RPMI7951 (cell line): Measurements from ENCODE around the gene ENHO. TPM values are rescaled to one million over a fixed set of nuclear protein-coding genes. Genes with fewer than 3 reads are reported as not detected.
"Not testable (repeated sequence)": the region's sequence is repeated elsewhere in the genome, so short reads cannot be mapped to it uniquely, and the experiment has no call there.

Experiments
- DNase-seq: peaks from one replicate; pipeline ENCODE4 v3.0.0-alpha.2; 2012; ENCODE audit warnings: low read depth
- total RNA-seq: library from RNA; depleted of rRNA; stranded (reverse); fragments of >200 nt; shearing (Covaris generic); gene quantifications from 2 replicates; pipeline ENCODE4 v1.2.3, GENCODE V29; 2014

The ENHO gene
- total RNA-seq, 1 experiment from 2014 or later = 0.48 TPM

DNA sequence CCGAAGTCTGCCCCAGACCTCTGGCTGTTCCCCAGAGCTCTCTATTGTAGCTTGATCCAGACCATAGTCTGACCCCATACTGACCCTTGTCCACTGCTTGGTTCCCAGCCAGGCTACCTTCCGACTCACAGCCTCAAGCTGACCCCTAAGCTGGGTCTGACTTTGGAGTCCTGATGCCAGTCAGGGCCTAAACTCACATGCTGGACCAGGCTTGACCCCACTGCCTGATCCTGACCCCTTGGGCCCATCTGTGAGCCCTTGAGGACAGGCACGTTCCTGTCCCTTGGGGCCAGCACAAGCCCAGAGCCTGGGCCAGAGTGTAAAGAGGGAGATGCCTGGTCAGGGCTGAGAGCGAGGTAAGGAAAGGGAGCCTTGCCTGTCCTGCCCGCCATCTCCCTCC, 32.7 kb upstream of the ENHO start:
- DNase-seq = no peak

GRCh38 chr9:34555002-34555348, 32.2 kb upstream of the ENHO start:
- no peak for DNase-seq

- no peak for DNase-seq
Observed at GRCh38 chr9:34554211-34555001, 31.6 kb upstream of the ENHO start.

DNA sequence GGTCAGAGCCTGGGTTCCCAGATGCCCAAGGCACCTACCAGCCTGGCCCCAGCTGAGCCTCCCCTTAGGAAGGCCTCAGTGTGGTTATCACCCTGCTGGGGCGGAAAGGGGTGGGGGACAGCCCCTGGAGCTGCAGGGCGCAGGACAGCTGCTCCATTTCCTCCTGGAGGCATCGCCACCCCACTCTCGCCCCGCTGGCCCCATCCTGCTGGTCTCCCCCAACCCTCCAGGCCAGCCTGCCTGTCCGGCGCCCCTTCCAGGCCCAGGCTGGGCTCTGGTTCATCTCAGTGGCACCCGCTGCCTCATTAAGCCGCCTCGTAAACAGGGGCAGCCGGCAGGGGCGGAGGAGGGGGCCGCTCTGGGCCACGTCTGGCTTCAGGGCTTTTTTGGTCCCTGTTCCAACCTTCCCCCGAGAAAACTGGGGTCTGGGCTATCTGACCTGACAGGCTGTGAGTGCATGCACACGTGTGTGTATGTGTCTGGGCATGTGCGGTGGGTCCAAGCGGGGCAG, 30.8 kb upstream of the ENHO start:
- no peak for DNase-seq

GRCh38 chr9:34552986-34553385, 30.2 kb upstream of the ENHO start:
- DNase-seq = no peak

DNA sequence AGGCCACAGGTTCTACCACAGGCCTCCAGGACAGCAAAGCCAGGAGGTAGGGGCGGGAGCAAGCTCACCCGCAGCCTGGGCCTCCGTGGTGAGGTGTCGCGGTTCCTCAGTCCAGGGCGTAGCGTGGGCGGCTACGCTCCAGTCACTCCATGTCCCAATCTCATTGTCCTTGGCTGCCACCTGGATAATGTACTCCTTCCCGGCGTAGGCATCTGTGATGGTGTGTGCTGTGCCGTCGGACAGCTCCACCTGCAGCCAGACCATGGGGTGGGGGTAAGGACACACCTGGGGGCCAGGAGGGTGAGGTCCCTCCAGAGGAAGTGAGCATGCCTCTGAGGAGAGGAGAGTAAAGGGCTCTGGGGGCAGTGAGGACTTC, 29.8 kb upstream of the ENHO start:
- no peak for DNase-seq

GRCh38 chr9:34551751-34552605, 29.2 kb upstream of the ENHO start:
- DNase-seq = no peak

GRCh38 chr9:34550681-34551270, 28.0 kb upstream of the ENHO start:
- DNase-seq = no peak

DNA sequence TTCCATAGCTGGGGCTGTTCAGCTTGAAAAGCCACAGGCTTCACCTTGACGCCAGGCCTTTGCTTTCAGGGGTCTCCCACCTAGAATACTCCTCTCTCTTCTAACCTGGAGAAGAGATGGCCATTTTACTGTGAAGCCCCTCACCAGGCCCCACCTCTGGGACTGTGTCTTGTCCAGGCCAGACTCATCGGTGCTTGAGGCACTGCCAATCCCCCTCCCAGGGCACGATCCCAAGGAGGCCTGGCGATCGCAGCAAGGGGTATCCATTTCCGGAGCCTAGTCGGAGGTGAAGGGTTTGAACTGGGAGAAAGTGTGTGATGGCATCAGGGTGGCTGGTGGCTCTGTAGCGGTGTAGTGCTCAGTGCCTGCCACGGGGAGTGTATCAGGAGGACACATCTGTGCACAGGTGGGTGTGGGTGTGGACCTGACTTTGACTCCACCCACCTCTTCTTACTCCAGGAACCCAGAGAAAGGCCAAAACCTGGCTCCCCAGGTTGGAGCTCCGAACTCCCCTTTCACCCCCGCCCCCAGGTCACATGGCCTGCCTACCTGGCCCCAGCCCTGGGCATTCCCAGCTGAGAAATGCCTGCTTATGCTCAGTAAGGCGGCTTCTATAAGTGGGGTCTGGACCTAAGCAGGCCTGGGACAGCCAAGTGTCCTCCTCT, 27.4 kb upstream of the ENHO start:
- DNase-seq = no peak

DNA sequence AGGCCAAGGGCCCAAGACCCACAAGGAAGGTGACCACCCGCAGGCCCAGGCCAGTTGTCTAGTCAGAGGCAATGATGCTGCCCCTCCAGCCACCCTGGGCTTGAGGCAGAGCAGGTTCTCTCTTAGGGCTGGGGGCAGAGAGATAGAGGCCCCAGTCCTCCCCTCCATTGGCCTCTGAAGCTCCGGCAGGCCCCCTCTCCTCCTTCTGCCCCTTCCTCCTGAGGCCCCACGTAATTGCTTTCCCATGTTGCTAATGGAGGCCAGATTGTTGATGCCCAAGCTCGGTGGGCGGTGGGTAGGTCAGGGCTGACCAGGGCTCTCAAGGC, 26.6 kb upstream of the ENHO start:
- no peak for DNase-seq

DNA sequence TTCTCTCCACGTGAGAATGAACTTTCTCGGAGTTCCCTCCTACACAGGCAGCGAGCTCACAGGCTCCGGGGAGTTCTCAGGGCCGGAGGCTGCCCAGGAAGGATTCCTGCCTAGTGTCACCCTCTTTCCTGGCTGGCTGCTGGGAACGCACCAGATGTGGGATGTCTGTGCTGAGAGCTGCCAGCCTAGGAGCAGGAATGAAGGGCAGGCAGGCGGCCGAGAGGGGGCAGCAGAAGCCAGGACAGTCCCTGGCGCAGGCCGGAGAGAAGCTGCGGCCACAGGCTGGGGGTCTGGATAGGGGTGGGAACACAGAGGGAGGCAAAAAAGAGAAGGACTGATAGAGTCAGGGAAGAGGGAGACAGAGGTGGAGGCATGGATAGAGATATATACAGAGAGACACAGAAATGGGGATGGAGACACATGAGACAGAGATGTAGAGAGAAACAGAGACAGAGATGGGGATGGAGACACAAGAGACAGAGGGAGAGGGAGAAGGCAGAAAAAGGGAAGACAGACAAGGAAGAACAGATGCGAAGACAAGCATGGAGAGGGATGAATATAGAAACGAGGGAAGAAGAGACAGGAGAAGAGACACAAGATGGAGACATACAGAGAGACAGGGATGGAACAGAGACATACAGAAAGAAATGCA, 25.3 kb upstream of the ENHO start:
- DNase-seq = peak; percentile 49

- DNase-seq = peak; percentile 68
Observed at GRCh38 chr9:34546834-34547827, 24.3 kb upstream of the ENHO start.

GRCh38 chr9:34546102-34546833, 23.5 kb upstream of the ENHO start:
- no peak for DNase-seq

GRCh38 chr9:34545497-34545896, 22.7 kb upstream of the ENHO start:
- no peak for DNase-seq

- DNase-seq = no peak
Observed at GRCh38 chr9:34544035-34544434, 21.2 kb upstream of the ENHO start.

- DNase-seq = no peak
Observed at GRCh38 chr9:34541540-34541939, 18.8 kb upstream of the ENHO start.

DNA sequence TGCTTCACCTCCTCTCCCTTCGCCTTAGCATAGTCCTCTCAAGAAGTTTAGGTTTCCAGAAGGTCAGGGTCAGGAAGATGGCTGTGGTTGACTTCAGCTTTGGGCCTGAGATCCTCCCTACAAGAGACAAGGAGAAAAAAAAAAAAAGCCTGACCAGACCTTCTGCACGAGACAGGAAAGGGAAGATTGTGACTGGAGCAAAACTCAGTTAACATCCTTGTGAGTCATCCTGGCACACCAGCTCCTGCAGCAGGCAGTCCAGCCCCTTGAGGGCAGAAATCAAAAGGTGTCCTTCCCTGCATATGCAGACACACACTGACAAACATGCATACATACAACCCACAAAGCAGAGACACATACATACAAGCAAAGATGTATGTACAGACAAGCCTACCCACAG, 18.0 kb upstream of the ENHO start:
- peak; percentile 70 for DNase-seq

DNA sequence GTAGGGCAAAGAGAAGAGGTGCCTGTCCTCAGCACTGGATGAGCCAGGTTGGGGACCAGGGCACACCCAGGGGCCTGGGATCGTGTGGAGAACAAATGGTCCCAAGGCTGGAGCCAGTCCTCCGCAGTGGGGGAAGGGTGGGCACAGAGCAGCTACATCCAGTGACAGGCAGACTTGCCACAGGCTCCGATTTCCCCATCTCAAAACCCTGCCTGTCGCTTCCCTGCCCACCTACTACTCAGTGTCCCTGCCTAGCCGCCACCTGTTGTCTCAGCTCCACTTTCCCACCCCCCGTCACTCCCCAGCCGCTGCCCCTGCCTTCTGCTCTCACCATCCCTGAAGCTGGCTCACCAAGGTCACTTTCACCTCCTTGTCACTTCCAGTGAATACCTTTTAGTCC, 13.9 kb upstream of the ENHO start:
- no peak for DNase-seq

GRCh38 chr9:34532041-34532440, 9.3 kb upstream of the ENHO start:
- not testable (repeated sequence) for DNase-seq

GRCh38 chr9:34526026-34526425, 3.2 kb upstream of the ENHO start:
- DNase-seq = no peak
